H9 (cell line): ENCODE data around the gene SS18. TPM values are rescaled to one million over a fixed set of nuclear protein-coding genes. Genes with fewer than 3 reads are reported as not detected.
A peak's percentile ranks its signal among the peaks of the same experiment; 100 is the strongest.

Experiments
- DNase-seq: peaks from one replicate; pipeline ENCODE4 v3.0.0-alpha.2; 2017
- H2AFZ ChIP-seq: one replicate; pipeline ENCODE4 v1.6.1; 2013; ENCODE audit warnings: mild to moderate bottlenecking, low read length, control low read depth, moderate library complexity
- H2AK5ac ChIP-seq: 2 replicates; pipeline ENCODE4 v1.6.1; 2013; ENCODE audit warnings: low read length, control low read depth, mixed read lengths; ENCODE audit not compliant: insufficient read length
- H2BK120ac ChIP-seq: one replicate; pipeline ENCODE4 v1.6.1; 2013; ENCODE audit warnings: low read depth, mild to moderate bottlenecking, low read length, control low read depth, inconsistent platforms; ENCODE audit not compliant: poor library complexity, severe bottlenecking
- H2BK12ac ChIP-seq: 2 replicates; pipeline ENCODE4 v1.6.1; 2013; ENCODE audit warnings: low read length, control low read depth, mixed read lengths, low read depth; ENCODE audit not compliant: insufficient read length
- H2BK15ac ChIP-seq: 2 replicates; pipeline ENCODE4 v1.6.1; 2013; ENCODE audit warnings: low read depth, low read length, control low read depth
- H2BK20ac ChIP-seq: one replicate; pipeline ENCODE4 v1.6.1; 2013; ENCODE audit warnings: low read depth, mild to moderate bottlenecking, low read length, control low read depth, inconsistent platforms; ENCODE audit not compliant: poor library complexity, severe bottlenecking
- H2BK5ac ChIP-seq: 2 replicates; pipeline ENCODE4 v1.6.1; 2013; ENCODE audit warnings: low read length, control low read depth, mixed read lengths; ENCODE audit not compliant: insufficient read length
- H3K14ac ChIP-seq: 2 replicates; pipeline ENCODE4 v1.6.1; 2013; ENCODE audit warnings: low read length, control low read depth; ENCODE audit not compliant: insufficient read depth
- H3K18ac ChIP-seq: 2 replicates; pipeline ENCODE4 v1.6.1; 2013; ENCODE audit warnings: low read depth, mild to moderate bottlenecking, mixed read lengths, low read length, control low read depth; ENCODE audit not compliant: insufficient read length
- H3K23ac ChIP-seq: 2 replicates; pipeline ENCODE4 v1.6.1; 2013; ENCODE audit warnings: low read length, control low read depth, mixed read lengths, low read depth; ENCODE audit not compliant: insufficient read length
- H3K23me2 ChIP-seq: 2 replicates; pipeline ENCODE4 v1.6.1; 2013; ENCODE audit warnings: low read depth, mild to moderate bottlenecking, mixed read lengths, low read length, control low read depth; ENCODE audit not compliant: insufficient read length, poor library complexity, severe bottlenecking
- H3K27ac ChIP-seq: 2 replicates; pipeline ENCODE4 v1.5.1; 2013; ENCODE audit warnings: low read length, control low read depth, mixed read lengths, low read depth; ENCODE audit not compliant: insufficient read length
- H3K27me3 ChIP-seq: 2 replicates; pipeline ENCODE4 v1.6.1; 2013; ENCODE audit warnings: low read length, control low read depth, inconsistent platforms; ENCODE audit not compliant: insufficient read depth
- H3K4ac ChIP-seq: 2 replicates; pipeline ENCODE4 v1.6.1; 2013; ENCODE audit warnings: low read depth, mild to moderate bottlenecking, control low read depth, inconsistent platforms, low read length, moderate library complexity
- H3K4me1 ChIP-seq: 2 replicates; pipeline ENCODE4 v1.6.1; 2013; ENCODE audit warnings: low read length, control low read depth, inconsistent platforms; ENCODE audit not compliant: insufficient read depth
- H3K4me2 ChIP-seq: 2 replicates; pipeline ENCODE4 v1.6.1; 2013; ENCODE audit warnings: low read length, control low read depth, mixed read lengths; ENCODE audit not compliant: insufficient read length, insufficient read depth
- H3K56ac ChIP-seq: 2 replicates; pipeline ENCODE4 v1.6.1; 2013; ENCODE audit warnings: low read depth, mild to moderate bottlenecking, mixed read lengths, low read length, control low read depth; ENCODE audit not compliant: insufficient read length
- H3K79me1 ChIP-seq: 2 replicates; pipeline ENCODE4 v1.6.1; 2013; ENCODE audit warnings: low read depth, mild to moderate bottlenecking, moderate library complexity, low read length, control low read depth, inconsistent platforms; ENCODE audit not compliant: insufficient read depth, poor library complexity, severe bottlenecking
- H3K79me2 ChIP-seq: 2 replicates; pipeline ENCODE4 v1.6.1; 2013; ENCODE audit warnings: low read length, control low read depth, inconsistent platforms; ENCODE audit not compliant: insufficient read depth
- H3K9ac ChIP-seq: 2 replicates; pipeline ENCODE4 v1.6.1; 2013; ENCODE audit warnings: low read length, control low read depth, mixed read lengths; ENCODE audit not compliant: insufficient read length; ENCODE audit errors: extremely low read depth
- H3K9me3 ChIP-seq: one replicate; pipeline ENCODE4 v1.6.1; 2013; ENCODE audit warnings: low read depth, low read length, inconsistent platforms; ENCODE audit not compliant: control insufficient read depth
- H3T11ph ChIP-seq: one replicate; pipeline ENCODE4 v1.6.1; 2013; ENCODE audit warnings: mild to moderate bottlenecking, low read length, control low read depth, inconsistent platforms
- H4K20me1 ChIP-seq: one replicate; pipeline ENCODE4 v1.6.1; 2013; ENCODE audit not compliant: control insufficient read depth, insufficient read length, insufficient read depth
- H4K5ac ChIP-seq: 2 replicates; pipeline ENCODE4 v1.6.1; 2013; ENCODE audit warnings: low read depth, mild to moderate bottlenecking, mixed read lengths, low read length, control low read depth; ENCODE audit not compliant: insufficient read length
- H4K8ac ChIP-seq: replicated peaks from 2 replicates; pipeline ENCODE4 v1.6.1; 2013; ENCODE audit warnings: low read length, control low read depth, mixed read lengths, low read depth; ENCODE audit not compliant: insufficient read length
- H4K91ac ChIP-seq: 2 replicates; pipeline ENCODE4 v1.6.1; 2013; ENCODE audit warnings: low read depth, mild to moderate bottlenecking, moderate library complexity, mixed read lengths, low read length, control low read depth; ENCODE audit not compliant: insufficient read length
- H3K27ac Mint-ChIP-seq, 3 experiments: 2 replicates in 2 of 3; 3 replicates in 1 of 3; pipeline ENCODE4 v1.8.0; 2020 to 2021; ENCODE audit warnings: mixed read lengths in 3 of 3, mild to moderate bottlenecking in 1 of 3, moderate library complexity in 1 of 3
- H3K27me3 Mint-ChIP-seq: 2 replicates; pipeline ENCODE4 v1.8.0; 2021; ENCODE audit warnings: low read depth, mild to moderate bottlenecking, moderate library complexity, mixed read lengths
- H3K36me3 Mint-ChIP-seq, 3 experiments: 2 replicates in 2 of 3; 3 replicates in 1 of 3; pipeline ENCODE4 v1.8.0; 2020 to 2021; ENCODE audit warnings: low read depth in 3 of 3, mixed read lengths in 3 of 3; ENCODE audit not compliant: insufficient read depth in 1 of 3
- H3K4me1 Mint-ChIP-seq, 2 experiments: 2 replicates each; pipeline ENCODE4 v1.8.0; 2020; ENCODE audit warnings: mixed read lengths in 2 of 2
- H3K4me3 Mint-ChIP-seq, 2 experiments: 2 replicates in 1 of 2; 3 replicates in 1 of 2; pipeline ENCODE4 v1.8.0; 2020 to 2021; ENCODE audit warnings: mild to moderate bottlenecking in 2 of 2, mixed read lengths in 2 of 2, moderate library complexity in 1 of 2
- H3K9me3 Mint-ChIP-seq, 2 experiments: 2 replicates in 1 of 2; 3 replicates in 1 of 2; pipeline ENCODE4 v1.8.0; 2020; ENCODE audit warnings: mild to moderate bottlenecking in 2 of 2, mixed read lengths in 2 of 2, moderate library complexity in 1 of 2
- CTCF ChIP-seq: fragments of 200-600 bp; sonication (generic); conservative IDR thresholded peaks from 3 replicates; pipeline ENCODE4 v1.8.0; 2021; ENCODE audit warnings: antibody characterized with exemption, mild to moderate bottlenecking
- WGBS: extraction: QIAGEN DNeasy Blood & Tissue Kit; methylation state at CpG from one replicate; pipeline ENCODE4 v1.1.7; 2013; ENCODE audit warnings: missing lambda C conversion rate, low lambda C conversion rate, mixed read lengths; ENCODE audit not compliant: insufficient read length; ENCODE audit errors: extremely low coverage; 5-methylcytosine and 5-hydroxymethylcytosine counted together
- long read RNA-seq: library from polyadenylated mRNA; unstranded; transcript quantifications from one replicate; pipeline ENCODE4 v2.0.0, GENCODE V29; 2020
- total RNA-seq: library from RNA; stranded (reverse); gene quantifications from 2 replicates; pipeline ENCODE4 v1.2.1, GENCODE V29; 2021

SS18 gene
- 86.4 and 87.9 TPM in 2 replicates for total RNA-seq
- long read RNA-seq, transcript SS18-203 (11 exons, 3,414 nt): minor isoform, 53 of 554 reads
- long read RNA-seq, transcript SS18-201 (10 exons, 1,836 nt): major isoform, 397 of 554 reads
- long read RNA-seq, partial matches to known transcripts: 10 of 554 reads
- long read RNA-seq, other reads (novel, unspliced or antisense): 87 of 554 reads

GRCh38 chr18:26090130-26091046, at the start of gene SS18:
TSS of gene SS18 (minus strand) at chr18:26090613. CDS start at chr18:26090569, 44 bp downstream.
- Histone ChIP-seq H3T11ph (no peak within 1 kb of the TSS), H4K8ac (no peak within 1 kb of the TSS), H2BK120ac (no peak within 1 kb of the TSS), H3K23me2 (peaks cover 9% of the 10 kb centered on the region), H3K23ac (no peak within 1 kb of the TSS), H3K79me2 (peaks cover 10% of the 10 kb centered on the region; the same call in 1 of the 2 replicates), H2AFZ (peak within 1 kb of the TSS; percentile 48), H3K4me1 (no peaks in the 10 kb centered on the region; the same call in 1 of the 2 replicates), H3K27ac (peak within 1 kb of the TSS; percentile 31), H3K9me3 (no peaks in the 10 kb centered on the region), H2BK5ac (no peak within 1 kb of the TSS), H3K4me2 (peak within 1 kb of the TSS; percentile 76), H2BK12ac (no peak within 1 kb of the TSS), H3K27me3 (no peaks in the 10 kb centered on the region), H4K20me1 (no peaks in the 10 kb centered on the region), H2BK15ac (no peak within 1 kb of the TSS), H3K79me1 (no peaks in the 10 kb centered on the region), H3K4ac (no peak within 1 kb of the TSS), H3K9ac (peak within 1 kb of the TSS; percentile 88), H3K18ac (peak within 1 kb of the TSS; percentile 94), H4K5ac (peak within 1 kb of the TSS; percentile 56), H4K91ac (peak within 1 kb of the TSS; percentile 48), H3K14ac (peak within 1 kb of the TSS; percentile 96), H3K56ac (no peak within 1 kb of the TSS), H2AK5ac (no peak within 1 kb of the TSS), H2BK20ac (no peak within 1 kb of the TSS)
- peak within 1 kb of the TSS; percentile 92 to 98 (median 96) for H3K27ac Mint-ChIP-seq
- H3K27me3 Mint-ChIP-seq: no peaks in the 10 kb centered on the region
- peak; percentile 93 for DNase-seq
- no CpG with 5 or more reads among the region's 89 CpGs for WGBS
- H3K9me3 Mint-ChIP-seq: no peaks in the 10 kb centered on the region
- H3K36me3 Mint-ChIP-seq: peaks cover 3 to 14% (median 13%) of the 10 kb centered on the region in 3 experiments; a peak in 5 of 7 replicates
- peak within 1 kb of the TSS; percentile 91 to 95 for H3K4me3 Mint-ChIP-seq
- TF ChIP-seq CTCF: no peak
- peaks cover 18 to 23% of the 10 kb centered on the region in 2 experiments for H3K4me1 Mint-ChIP-seq
